ENCODE results near the gene PGAP2. TPM values are rescaled to one million over a fixed set of nuclear protein-coding genes. Genes with fewer than 3 reads are reported as not detected.
"Not testable (repeated sequence)": the region's sequence is repeated elsewhere in the genome, so short reads cannot be mapped to it uniquely, and the experiment has no call there.

The PGAP2 gene
- total RNA-seq (ENCODE audit: low replicate concordance): 10.0 and 37.4 TPM in 2 replicates

DNA sequence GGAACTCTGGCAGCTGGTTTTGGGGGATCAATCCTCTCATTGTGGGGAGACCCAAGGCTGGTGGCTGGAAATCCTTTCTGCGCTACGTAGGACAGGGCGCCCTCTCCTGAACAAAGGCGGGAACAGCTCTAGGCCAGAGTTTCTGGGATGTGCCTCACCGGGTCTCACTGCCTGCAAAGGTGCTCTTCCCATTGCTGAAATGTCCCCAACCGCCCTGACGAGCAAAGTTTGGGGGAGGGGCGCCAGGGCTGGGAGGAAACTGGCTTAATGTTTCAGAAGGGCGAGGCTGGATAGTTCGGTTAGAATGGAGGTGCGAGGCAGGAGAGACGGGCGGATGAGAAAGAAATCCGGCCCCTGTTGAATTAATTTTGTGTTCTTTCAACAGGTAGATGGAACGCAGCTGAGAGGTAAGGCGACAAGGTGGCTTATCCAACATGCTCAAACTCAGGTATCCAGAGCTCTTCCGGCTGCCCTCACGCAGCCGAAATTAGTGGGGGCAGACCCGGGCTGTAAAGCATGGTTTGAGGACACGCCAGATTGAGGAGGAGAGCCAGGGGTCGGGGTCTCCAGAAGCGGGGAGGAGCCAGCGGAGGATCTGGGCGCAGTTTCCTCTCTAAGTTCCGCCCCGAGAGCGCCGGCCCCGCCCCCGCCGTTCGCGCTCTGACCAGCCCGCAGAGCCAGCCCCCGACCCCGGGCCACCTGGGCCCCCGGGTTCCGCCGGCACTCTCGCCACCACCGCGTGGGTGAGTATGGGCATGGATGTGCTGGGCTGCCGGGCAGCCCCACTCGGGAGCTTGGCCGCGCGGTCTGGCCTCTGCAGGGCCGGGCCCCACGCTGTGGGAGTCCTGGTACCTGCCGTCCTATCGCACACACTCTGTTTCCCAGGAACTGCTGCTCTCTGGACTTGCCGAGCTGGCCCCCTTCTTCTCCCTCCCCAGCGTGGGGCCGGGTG is at the start of gene PGAP2:
TSS of gene PGAP2 (plus strand) at position 652 of the 952 bp plus-strand sequence. CDS start 2,700 bp downstream, outside the sequence.
- Histone ChIP-seq H3K27ac (no peak within 1 kb of the TSS), H3F3A (ENCODE audit: low read depth) (peaks cover 5% of the 10 kb centered on the region), H2AFZ (replicated peaks) (peak within 1 kb of the TSS; percentile 95), H3K79me2 (ENCODE audit: low read depth) (no peaks in the 10 kb centered on the region), H4K20me1 (ENCODE audit: low read depth) (no peaks in the 10 kb centered on the region), H3K4me2 (peak within 1 kb of the TSS; percentile 95), H3K4me1 (peaks cover 4% of the 10 kb centered on the region), H3K9me3 (ENCODE audit: low read depth) (no peaks in the 10 kb centered on the region), H3K27me3 (no peaks in the 10 kb centered on the region), H3K4me3 (peak within 1 kb of the TSS; percentile 78), H3K9ac (no peak within 1 kb of the TSS), H3K36me3 (no peaks in the 10 kb centered on the region)
- H3K27ac Mint-ChIP-seq: no peak within 1 kb of the TSS
- H3K27me3 Mint-ChIP-seq (ENCODE audit: insufficient read depth, low read depth): peaks cover 2% of the 10 kb centered on the region
- no peaks in the 10 kb centered on the region for H3K9me3 Mint-ChIP-seq
- DNase-seq (ENCODE audit: low spot score): peak; percentile 91
- peak within 1 kb of the TSS; percentile 98 for H3K4me3 Mint-ChIP-seq
- H3K36me3 Mint-ChIP-seq: no peaks in the 10 kb centered on the region
- no peak for TF ChIP-seq EZH2 (IDR thresholded peaks at IDR 0.05)
- TF ChIP-seq, protein P1, sequence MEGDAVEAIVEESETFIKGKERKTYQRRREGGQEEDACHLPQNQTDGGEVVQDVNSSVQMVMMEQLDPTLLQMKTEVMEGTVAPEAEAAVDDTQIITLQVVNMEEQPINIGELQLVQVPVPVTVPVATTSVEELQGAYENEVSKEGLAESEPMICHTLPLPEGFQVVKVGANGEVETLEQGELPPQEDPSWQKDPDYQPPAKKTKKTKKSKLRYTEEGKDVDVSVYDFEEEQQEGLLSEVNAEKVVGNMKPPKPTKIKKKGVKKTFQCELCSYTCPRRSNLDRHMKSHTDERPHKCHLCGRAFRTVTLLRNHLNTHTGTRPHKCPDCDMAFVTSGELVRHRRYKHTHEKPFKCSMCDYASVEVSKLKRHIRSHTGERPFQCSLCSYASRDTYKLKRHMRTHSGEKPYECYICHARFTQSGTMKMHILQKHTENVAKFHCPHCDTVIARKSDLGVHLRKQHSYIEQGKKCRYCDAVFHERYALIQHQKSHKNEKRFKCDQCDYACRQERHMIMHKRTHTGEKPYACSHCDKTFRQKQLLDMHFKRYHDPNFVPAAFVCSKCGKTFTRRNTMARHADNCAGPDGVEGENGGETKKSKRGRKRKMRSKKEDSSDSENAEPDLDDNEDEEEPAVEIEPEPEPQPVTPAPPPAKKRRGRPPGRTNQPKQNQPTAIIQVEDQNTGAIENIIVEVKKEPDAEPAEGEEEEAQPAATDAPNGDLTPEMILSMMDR (IDR thresholded peaks at IDR 0.05): peak; percentile 76
- H3K4me1 Mint-ChIP-seq: peaks cover 13% of the 10 kb centered on the region

DNA sequence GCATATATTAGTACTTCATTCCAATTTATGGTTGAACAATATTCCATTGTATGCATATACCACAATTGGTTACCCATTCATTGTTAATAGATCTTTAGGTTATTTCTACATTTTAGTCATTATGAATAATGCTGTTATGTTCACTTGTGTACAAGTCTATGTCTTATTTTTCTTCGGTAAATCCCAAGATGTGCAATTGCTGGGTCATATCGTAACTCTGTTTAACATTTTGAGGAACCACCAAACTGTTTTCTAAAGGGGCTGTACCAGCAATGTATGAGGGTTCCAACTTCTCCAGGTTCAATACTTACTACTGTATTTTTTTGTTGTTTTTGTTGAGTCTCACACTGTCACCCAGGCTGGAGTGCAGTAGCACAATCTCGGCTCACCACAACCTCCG is 44.1 kb upstream of the PGAP2 start:
- Mint-ChIP-seq H3K4me1 (no peaks in the 10 kb centered on the region), H3K36me3 (peaks cover 43% of the 10 kb centered on the region), H3K9me3 (no peaks in the 10 kb centered on the region), H3K27ac (no peak overlapping the region), H3K27me3 (ENCODE audit: insufficient read depth, low read depth) (no peaks in the 10 kb centered on the region), H3K4me3 (no peak overlapping the region)
- no peak overlapping the region for H3K9ac ChIP-seq
- no peak overlapping the region for H3K4me2 ChIP-seq
- H3K79me2 ChIP-seq (ENCODE audit: low read depth): no peaks in the 10 kb centered on the region
- no peak for DNase-seq (ENCODE audit: low spot score)
- H3K36me3 ChIP-seq: peaks cover 42% of the 10 kb centered on the region
- no peaks in the 10 kb centered on the region for H3K27me3 ChIP-seq
- TF ChIP-seq EZH2phosphoT487 (IDR thresholded peaks at IDR 0.05) (no peak), EZH2 (IDR thresholded peaks at IDR 0.05) (no peak)
- TF ChIP-seq, protein P1 (IDR thresholded peaks at IDR 0.05): no peak
- H3K9me3 ChIP-seq (ENCODE audit: low read depth): no peaks in the 10 kb centered on the region
- no peaks in the 10 kb centered on the region for H4K20me1 ChIP-seq (ENCODE audit: low read depth)
- H3K27ac ChIP-seq: no peak overlapping the region
- H3K4me3 ChIP-seq: no peak overlapping the region
- no peaks in the 10 kb centered on the region for H3F3A ChIP-seq (ENCODE audit: low read depth)
- no peaks in the 10 kb centered on the region for H3K4me1 ChIP-seq
- H2AFZ ChIP-seq (replicated peaks): no peak overlapping the region

DNA sequence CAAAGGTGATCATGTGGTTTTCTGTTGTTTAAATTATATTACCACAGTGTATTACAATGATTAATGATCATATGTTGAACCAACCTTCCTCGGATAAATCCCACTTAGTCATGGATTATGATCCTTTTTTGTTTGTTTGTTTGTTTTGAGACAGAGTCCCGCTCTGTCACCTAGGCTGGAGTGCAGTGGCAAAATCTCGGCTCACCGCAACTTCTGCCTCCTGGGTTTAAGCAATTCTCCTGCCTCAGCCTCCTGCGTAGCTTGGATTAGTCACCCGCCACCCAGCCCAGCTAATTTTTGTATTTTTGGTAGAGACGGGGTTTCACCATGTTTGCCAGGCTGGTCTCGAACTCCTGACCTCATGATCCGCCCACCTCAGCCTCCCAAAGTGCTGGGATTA is 41.5 kb upstream of the PGAP2 start:
- not testable (repeated sequence) for H3K4me1 ChIP-seq; H4K20me1 ChIP-seq (ENCODE audit: low read depth); H3K27ac ChIP-seq; H3K9ac ChIP-seq; H3K27ac Mint-ChIP-seq; H3K4me2 ChIP-seq; H3K27me3 ChIP-seq; H2AFZ ChIP-seq (replicated peaks); H3K27me3 Mint-ChIP-seq (ENCODE audit: insufficient read depth, low read depth); DNase-seq (ENCODE audit: low spot score); H3K4me3 Mint-ChIP-seq; H3K79me2 ChIP-seq (ENCODE audit: low read depth); H3K4me3 ChIP-seq; H3K9me3 ChIP-seq (ENCODE audit: low read depth); H3K9me3 Mint-ChIP-seq; H3F3A ChIP-seq (ENCODE audit: low read depth); H3K4me1 Mint-ChIP-seq
- peaks cover 47% of the 10 kb centered on the region for H3K36me3 Mint-ChIP-seq
- H3K36me3 ChIP-seq: peaks cover 32% of the 10 kb centered on the region

DNA sequence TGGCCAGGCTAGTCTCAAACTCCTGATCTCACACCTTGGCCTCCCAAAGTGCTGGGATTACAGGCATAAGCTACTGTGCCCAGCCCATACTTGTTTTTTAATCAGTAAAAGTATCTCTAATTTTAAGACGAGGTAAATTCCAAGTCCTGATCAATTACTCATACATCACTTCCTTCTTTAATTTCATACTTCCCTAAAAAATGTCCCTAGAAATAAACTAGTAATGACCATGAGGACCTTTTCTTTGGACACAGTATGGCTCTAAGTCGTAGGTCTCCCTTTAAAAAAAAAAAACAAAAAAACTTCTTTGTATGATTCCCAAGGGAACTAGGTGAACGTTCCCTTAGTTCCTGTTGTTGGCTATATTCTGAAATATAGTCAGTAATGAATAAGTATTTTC is 40.8 kb upstream of the PGAP2 start:
- TF ChIP-seq EZH2 (IDR thresholded peaks at IDR 0.05): no peak
- TF ChIP-seq, protein P1 (IDR thresholded peaks at IDR 0.05): no peak
- TF ChIP-seq EZH2phosphoT487 (IDR thresholded peaks at IDR 0.05): no peak
- Histone ChIP-seq H3K27ac (no peak overlapping the region), H3K4me2 (no peak overlapping the region), H3K4me3 (no peak overlapping the region), H4K20me1 (ENCODE audit: low read depth) (no peaks in the 10 kb centered on the region), H3K9ac (no peak overlapping the region), H3F3A (ENCODE audit: low read depth) (no peaks in the 10 kb centered on the region), H3K36me3 (peaks cover 28% of the 10 kb centered on the region), H3K4me1 (no peaks in the 10 kb centered on the region), H2AFZ (replicated peaks) (no peak overlapping the region), H3K9me3 (ENCODE audit: low read depth) (no peaks in the 10 kb centered on the region), H3K27me3 (no peaks in the 10 kb centered on the region), H3K79me2 (ENCODE audit: low read depth) (no peaks in the 10 kb centered on the region)
- H3K27me3 Mint-ChIP-seq (ENCODE audit: insufficient read depth, low read depth): peaks cover 3% of the 10 kb centered on the region
- H3K36me3 Mint-ChIP-seq: peaks cover 47% of the 10 kb centered on the region
- H3K27ac Mint-ChIP-seq: no peak overlapping the region
- H3K4me3 Mint-ChIP-seq: no peak overlapping the region
- H3K4me1 Mint-ChIP-seq: no peaks in the 10 kb centered on the region
- DNase-seq (ENCODE audit: low spot score): no peak
- H3K9me3 Mint-ChIP-seq: no peaks in the 10 kb centered on the region

Measured in neural progenitor cell (in vitro differentiated cells).